K562 (cell line): ENCODE measurements around the gene PTH1R. TPM values are rescaled to one million over a fixed set of nuclear protein-coding genes. Genes with fewer than 3 reads are reported as not detected.

Source experiments
- ARID2 ChIP-seq: fragments of 450-650 bp; IDR thresholded peaks from 2 replicates; pipeline ENCODE4 v1.6.1; 2017; ENCODE audit warnings: antibody characterized with exemption, mild to moderate bottlenecking
- CCAR2 ChIP-seq: fragments of 200-400 bp; formaldehyde crosslinking; IDR thresholded peaks from 2 replicates; pipeline ENCODE4 v1.6.1; 2017; ENCODE audit warnings: mild to moderate bottlenecking, low read depth, low read length
- EP400 ChIP-seq: fragments of 450-650 bp; IDR thresholded peaks from 2 replicates; pipeline ENCODE4 v1.6.1; 2017; ENCODE audit warnings: antibody characterized with exemption, mild to moderate bottlenecking, moderate library complexity
- FOXM1 ChIP-seq, 2 experiments: fragments of 450-650 bp in 1 of 2; sonication (generic) in 1 of 2; formaldehyde crosslinking in 1 of 2; IDR thresholded peaks; 2 replicates each; pipeline versions ENCODE4 v1.6.1 to v1.9.0; 2017 to 2022; ENCODE audit warnings: low read depth in 2 of 2, mild to moderate bottlenecking in 2 of 2, missing genetic modification reagents in 1 of 2, moderate library complexity in 1 of 2
- GABPA ChIP-seq: fragments of 200-800 bp; sonication (Bioruptor generic); conservative IDR thresholded peaks from 2 replicates; pipeline ENCODE4 v1.6.1; 2016; ENCODE audit warnings: low read depth, missing genetic modification characterization, missing compliant biosample characterization
- HDGF ChIP-seq: fragments of 450-650 bp; IDR thresholded peaks from 2 replicates; pipeline ENCODE4 v1.6.1; 2016
- MAFK ChIP-seq: IDR thresholded peaks from 2 replicates; pipeline ENCODE4 v1.6.1; 2011; ENCODE audit warnings: low read length, improper control_type of control experiment
- MTA2 ChIP-seq: fragments of 450-650 bp; IDR thresholded peaks from 2 replicates; pipeline ENCODE4 v1.6.1; 2016; ENCODE audit warnings: low read depth
- NCOR1 ChIP-seq: fragments of 450-650 bp; IDR thresholded peaks from 2 replicates; pipeline ENCODE4 v1.6.1; 2016; ENCODE audit warnings: mild to moderate bottlenecking, moderate library complexity
- NKRF ChIP-seq: fragments of 450-650 bp; IDR thresholded peaks from 2 replicates; pipeline ENCODE4 v1.6.1; 2016; ENCODE audit warnings: borderline replicate concordance
- RREB1 ChIP-seq: fragments of 250-450 bp; sonication (Bioruptor Pico); IDR thresholded peaks from 2 replicates; pipeline ENCODE4 v1.4.0; 2020
- SMARCA5 ChIP-seq: fragments of 450-650 bp; IDR thresholded peaks from 2 replicates; pipeline ENCODE4 v1.6.1; 2016
- SNRNP70 ChIP-seq: fragments of 200-400 bp; formaldehyde crosslinking; optimal IDR thresholded peaks from 2 replicates; pipeline ENCODE3; 2017; ENCODE audit warnings: low read depth, low read length
- TFAM ChIP-seq: fragments of 250-450 bp; sonication (Bioruptor Pico); conservative IDR thresholded peaks from 2 replicates; pipeline ENCODE4 v1.5.0; 2021; ENCODE audit warnings: mild to moderate bottlenecking, moderate library complexity
- ZNF239 ChIP-seq: fragments of 250-450 bp; sonication (Bioruptor Pico); IDR thresholded peaks from 2 replicates; pipeline ENCODE4 v1.4.0; 2020; ENCODE audit warnings: mild to moderate bottlenecking
- polyA plus RNA-seq, 8 experiments: library from polyadenylated mRNA; depleted of rRNA in 4 of 8; stranded (reverse) in 5 of 8; unstranded in 3 of 8; fragments of >200 nt; fragmentation: Nextera tagmentation in 2 of 8; fragmentation: Illumina TruSeq in 1 of 8; extraction: Ambion mirVana in 2 of 8; extraction: Trizol in 1 of 8; gene quantifications; 2 replicates each; pipeline versions ENCODE4 v1.2.1 to v1.2.3, GENCODE V29; 2011 to 2014; ENCODE audit warnings: inconsistent platforms in 1 of 8, missing spikeins in 1 of 8
- total RNA-seq, 7 experiments: library from RNA; depleted of rRNA in 6 of 7; stranded (reverse); fragments of >200 nt in 6 of 7; fragmentation: Illumina TruSeq in 2 of 7; extraction: Trizol in 2 of 7; gene quantifications; 2 replicates each; pipeline versions ENCODE4 v1.2.1 to v1.2.3, GENCODE V29; 2011 to 2021; ENCODE audit warnings: low replicate concordance in 1 of 7
- TF ChIP-seq, protein P1 (sequence below): sonication (generic); IDR thresholded peaks from 2 replicates; pipeline ENCODE4 v1.6.1; 2016
- TF ChIP-seq, protein P2 (sequence below): fragments of 200-800 bp; sonication (Bioruptor generic); IDR thresholded peaks from 2 replicates; pipeline ENCODE4 v1.6.1; 2017; ENCODE audit warnings: missing genetic modification characterization, missing compliant biosample characterization

PTH1R gene
- total and polyA plus RNA-seq, 9 of the 15 experiments (the other 6 are each of a cell fraction or from before 2014, with no cell fraction given), result not detected

- TF ChIP-seq MAFK (peak; percentile 71), CCAR2 (0 out of 2 replicates have a peak, but pooled peaks have one; percentile 46), NCOR1 (peak; percentile 80), SMARCA5 (no peak), GABPA (tag) (peak; percentile 32; the same call in 1 of the 2 replicates), EP400 (peak; percentile 66), ARID2 (no peak), SNRNP70 (no peak), RREB1 (CRISPR knock-in tag) (0 out of 2 replicates have a peak, but pooled peaks have one; percentile 30), NKRF (no peak; the same call in 1 of the 2 replicates), HDGF (no peak; the same call in none of the 2 replicates), MTA2 (peak; percentile 25; the same call in 1 of the 2 replicates), TFAM (no peak), ZNF239 (CRISPR knock-in tag) (0 out of 2 replicates have a peak, but pooled peaks have one; percentile 19), FOXM1 (IDR thresholded peaks at IDR 0.05; ENCODE audit: low read depth) (peak; percentile 14; the same call in 1 of the 2 replicates), FOXM1 (CRISPR knock-in tag; IDR thresholded peaks at IDR 0.05; ENCODE audit: low read depth) (no peak)
- TF ChIP-seq, protein P1, sequence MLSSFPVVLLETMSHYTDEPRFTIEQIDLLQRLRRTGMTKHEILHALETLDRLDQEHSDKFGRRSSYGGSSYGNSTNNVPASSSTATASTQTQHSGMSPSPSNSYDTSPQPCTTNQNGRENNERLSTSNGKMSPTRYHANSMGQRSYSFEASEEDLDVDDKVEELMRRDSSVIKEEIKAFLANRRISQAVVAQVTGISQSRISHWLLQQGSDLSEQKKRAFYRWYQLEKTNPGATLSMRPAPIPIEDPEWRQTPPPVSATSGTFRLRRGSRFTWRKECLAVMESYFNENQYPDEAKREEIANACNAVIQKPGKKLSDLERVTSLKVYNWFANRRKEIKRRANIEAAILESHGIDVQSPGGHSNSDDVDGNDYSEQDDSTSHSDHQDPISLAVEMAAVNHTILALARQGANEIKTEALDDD, result peak; percentile 100
- TF ChIP-seq, protein P2, sequence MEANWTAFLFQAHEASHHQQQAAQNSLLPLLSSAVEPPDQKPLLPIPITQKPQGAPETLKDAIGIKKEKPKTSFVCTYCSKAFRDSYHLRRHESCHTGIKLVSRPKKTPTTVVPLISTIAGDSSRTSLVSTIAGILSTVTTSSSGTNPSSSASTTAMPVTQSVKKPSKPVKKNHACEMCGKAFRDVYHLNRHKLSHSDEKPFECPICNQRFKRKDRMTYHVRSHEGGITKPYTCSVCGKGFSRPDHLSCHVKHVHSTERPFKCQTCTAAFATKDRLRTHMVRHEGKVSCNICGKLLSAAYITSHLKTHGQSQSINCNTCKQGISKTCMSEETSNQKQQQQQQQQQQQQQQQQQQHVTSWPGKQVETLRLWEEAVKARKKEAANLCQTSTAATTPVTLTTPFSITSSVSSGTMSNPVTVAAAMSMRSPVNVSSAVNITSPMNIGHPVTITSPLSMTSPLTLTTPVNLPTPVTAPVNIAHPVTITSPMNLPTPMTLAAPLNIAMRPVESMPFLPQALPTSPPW (CRISPR knock-in tag), result peak; percentile 46; the same call in 1 of the 2 replicates
Observed at GRCh38 chr3:46947981-46948791, 70.7 kb downstream of the PTH1R start (continued).
